ENCODE data around the gene GUCY2C.

GUCY2C gene

DNA sequence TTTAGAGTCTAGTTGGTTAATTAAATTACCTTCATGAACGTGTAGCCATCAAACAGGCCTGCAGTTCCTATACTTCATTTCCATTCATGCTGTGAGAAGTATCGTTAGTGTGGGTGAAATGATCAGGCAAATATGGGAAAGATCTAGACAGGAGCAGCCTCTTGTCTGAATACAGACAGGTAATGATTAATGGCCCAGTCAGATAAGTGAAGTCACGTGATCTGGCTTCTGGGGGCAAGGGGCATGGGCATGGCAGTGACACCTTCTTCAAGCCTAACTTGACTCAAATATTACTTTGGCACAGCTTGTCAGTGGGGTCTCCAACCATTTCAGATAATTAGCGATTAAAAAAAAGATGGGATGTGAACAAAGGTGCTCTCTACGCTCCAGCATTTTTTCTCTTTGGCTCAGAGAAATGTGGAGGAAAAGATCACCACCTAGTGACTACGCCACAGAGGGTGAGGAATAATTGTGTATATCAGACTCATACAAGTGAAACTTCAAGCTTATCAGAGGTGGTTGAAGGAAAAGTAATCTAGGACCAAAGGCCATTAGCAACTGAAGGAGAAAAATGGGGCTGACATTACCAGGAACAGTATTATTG, 17.8 kb downstream of the GUCY2C start:
- Histone ChIP-seq H3K9me3 (ENCODE audit: insufficient read depth, low read depth, low read length) (no peaks in the 10 kb centered on the region), H3K79me2 (ENCODE audit: control insufficient read depth, insufficient read depth, low read length, poor library complexity) (no peaks in the 10 kb centered on the region), H2AFZ (ENCODE audit: insufficient read depth, low read length, poor library complexity) (no peak overlapping the region), H3K27me3 (ENCODE audit: insufficient read depth, low read length) (no peaks in the 10 kb centered on the region), H3K18ac (ENCODE audit: low read length) (no peak overlapping the region), H3K4me1 (ENCODE audit: control insufficient read depth in 1 of 2, insufficient read depth in 2 of 2, low read length in 2 of 2) (no peaks in the 10 kb centered on the region), H4K91ac (ENCODE audit: low read depth, low read length) (no peak overlapping the region), H4K8ac (ENCODE audit: low read depth, low read length) (no peak overlapping the region), H3K4me3 (ENCODE audit: low read depth, low read length) (no peak overlapping the region), H3K79me1 (ENCODE audit: low read length) (no peaks in the 10 kb centered on the region), H3K27ac (ENCODE audit: low read depth, low read length) (no peak overlapping the region), H3K23ac (ENCODE audit: low read length) (no peak overlapping the region), H3K4ac (ENCODE audit: low read depth, low read length) (no peak overlapping the region), H2BK120ac (ENCODE audit: insufficient read depth, low read length, poor library complexity) (no peak overlapping the region), H3K14ac (ENCODE audit: low read length) (no peak overlapping the region), H3K4me2 (ENCODE audit: low read length) (no peak overlapping the region), H3K9ac (ENCODE audit: low read length) (no peak overlapping the region), H4K12ac (ENCODE audit: low read depth, low read length) (no peak overlapping the region), H2BK12ac (ENCODE audit: low read length) (no peak overlapping the region), H2AK5ac (ENCODE audit: low read length) (no peak overlapping the region), H3K36me3 (ENCODE audit: control insufficient read depth in 1 of 2, insufficient read depth in 2 of 2, low read length in 2 of 2) (no peaks in the 10 kb centered on the region), H2BK5ac (ENCODE audit: low read depth, low read length, poor library complexity) (no peak overlapping the region)
- no CpG with 5 or more reads among the region's 6 CpGs for WGBS (ENCODE audit: extremely low coverage, insufficient coverage, insufficient read length)
- no peak for DNase-seq

DNA sequence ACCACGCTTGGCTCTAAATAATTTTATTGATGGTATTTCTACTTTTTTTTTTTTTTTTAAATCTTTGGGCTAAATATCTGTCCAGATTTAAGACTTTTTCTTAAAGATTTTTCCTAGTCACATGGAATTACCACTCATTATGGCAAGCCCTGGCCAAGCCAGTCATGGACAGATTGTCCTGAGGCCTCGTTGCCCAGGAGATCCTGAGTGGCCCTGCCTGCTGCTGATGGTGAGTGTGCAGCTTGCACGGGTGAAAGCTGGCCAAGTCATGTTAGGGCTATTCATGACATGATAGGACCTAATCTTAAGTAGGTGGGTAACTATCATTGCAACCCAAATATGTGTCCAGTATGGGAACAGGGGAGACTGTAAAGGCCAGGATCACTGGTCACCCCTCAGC, 27.8 kb downstream of the GUCY2C start:
- no peak overlapping the region for H2BK120ac ChIP-seq (ENCODE audit: insufficient read depth, low read length, poor library complexity)
- WGBS (ENCODE audit: extremely low coverage, insufficient coverage, insufficient read length) = no CpG with 5 or more reads among the region's 3 CpGs

DNA sequence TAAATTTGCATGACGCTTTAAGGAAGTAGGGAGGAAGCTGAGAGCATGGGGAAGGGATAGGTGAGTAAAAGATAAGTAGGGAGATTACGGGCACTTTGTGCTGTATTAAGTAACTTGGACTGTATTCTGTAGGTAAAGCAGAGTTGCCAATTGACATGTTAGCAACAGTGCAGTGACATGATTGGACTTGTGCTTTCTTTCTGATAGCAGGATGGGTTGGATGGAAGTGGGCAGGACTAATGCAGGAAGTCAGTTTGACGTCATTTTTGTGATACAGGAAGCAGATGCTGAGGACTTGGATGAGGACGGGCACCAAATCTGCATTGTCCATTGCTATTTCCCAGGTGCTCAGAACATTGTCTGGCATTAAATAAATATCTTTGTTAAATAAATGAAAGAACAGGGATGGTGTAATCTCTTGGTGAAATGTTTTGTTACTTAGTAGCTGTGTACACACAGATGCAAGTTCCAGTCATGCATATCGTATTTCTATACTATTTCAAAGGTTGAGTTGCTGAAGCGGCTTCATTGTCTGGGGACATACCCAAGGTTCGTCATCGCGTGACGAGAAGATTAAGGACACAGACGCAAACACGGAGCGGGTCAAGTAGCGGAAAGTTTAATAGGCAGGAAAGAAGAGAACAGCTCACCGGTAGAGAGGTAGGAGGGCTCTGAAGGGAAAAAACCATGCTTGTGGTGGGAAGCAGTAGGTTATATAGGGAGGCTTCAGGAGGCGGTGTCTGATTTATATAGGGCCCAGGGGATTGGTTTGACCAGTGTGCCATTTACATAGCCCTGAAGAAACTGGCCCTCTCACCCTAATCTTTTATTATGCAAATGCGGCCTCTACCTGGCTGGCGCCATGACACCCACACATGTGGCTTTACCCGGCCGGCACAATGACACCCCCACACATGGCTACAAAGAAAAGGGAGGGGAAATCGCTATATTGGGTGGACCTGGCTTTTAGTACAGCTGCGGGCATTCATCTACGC, 30.7 kb downstream of the GUCY2C start:
- no CpG with 5 or more reads among the region's 23 CpGs for WGBS (ENCODE audit: extremely low coverage, insufficient coverage, insufficient read length)
- Histone ChIP-seq H3K9me3 (ENCODE audit: insufficient read depth, low read depth, low read length) (no peaks in the 10 kb centered on the region), H2BK12ac (ENCODE audit: low read length) (no peak overlapping the region), H3K23ac (ENCODE audit: low read length) (no peak overlapping the region), H3K18ac (ENCODE audit: low read length) (no peak overlapping the region), H2BK120ac (ENCODE audit: insufficient read depth, low read length, poor library complexity) (no peak overlapping the region), H3K79me1 (ENCODE audit: low read length) (no peaks in the 10 kb centered on the region), H3K9ac (ENCODE audit: low read length) (no peak overlapping the region), H3K27ac (ENCODE audit: low read depth, low read length) (no peak overlapping the region), H4K12ac (ENCODE audit: low read depth, low read length) (no peak overlapping the region), H3K79me2 (ENCODE audit: control insufficient read depth, insufficient read depth, low read length, poor library complexity) (no peaks in the 10 kb centered on the region), H2AK5ac (ENCODE audit: low read length) (no peak overlapping the region), H2BK5ac (ENCODE audit: low read depth, low read length, poor library complexity) (no peak overlapping the region), H3K4me1 (ENCODE audit: control insufficient read depth in 1 of 2, insufficient read depth in 2 of 2, low read length in 2 of 2) (no peaks in the 10 kb centered on the region), H3K4ac (ENCODE audit: low read depth, low read length) (no peak overlapping the region), H3K27me3 (ENCODE audit: insufficient read depth, low read length) (no peaks in the 10 kb centered on the region), H4K8ac (ENCODE audit: low read depth, low read length) (no peak overlapping the region), H3K14ac (ENCODE audit: low read length) (no peak overlapping the region), H2AFZ (ENCODE audit: insufficient read depth, low read length, poor library complexity) (no peak overlapping the region), H3K4me2 (ENCODE audit: low read length) (no peak overlapping the region), H3K4me3 (ENCODE audit: low read depth, low read length) (no peak overlapping the region), H3K36me3 (ENCODE audit: control insufficient read depth in 1 of 2, insufficient read depth in 2 of 2, low read length in 2 of 2) (no peaks in the 10 kb centered on the region), H4K91ac (ENCODE audit: low read depth, low read length) (no peak overlapping the region)
- peak; percentile 3 to 52 for DNase-seq

More for the DNA sequence above, 27.8 kb downstream of the GUCY2C start:
- no peak overlapping the region for H2AFZ ChIP-seq (ENCODE audit: insufficient read depth, low read length, poor library complexity)
- H2BK12ac ChIP-seq (ENCODE audit: low read length) = no peak overlapping the region
- H3K79me1 ChIP-seq (ENCODE audit: low read length) = no peaks in the 10 kb centered on the region
- H3K9ac ChIP-seq (ENCODE audit: low read length) = no peak overlapping the region
- H3K14ac ChIP-seq (ENCODE audit: low read length) = no peak overlapping the region
- no peaks in the 10 kb centered on the region for H3K27me3 ChIP-seq (ENCODE audit: insufficient read depth, low read length)
- no peak overlapping the region for H3K4me2 ChIP-seq (ENCODE audit: low read length)
- H4K91ac ChIP-seq (ENCODE audit: low read depth, low read length) = no peak overlapping the region
- H3K4me1 ChIP-seq (ENCODE audit: control insufficient read depth in 1 of 2, insufficient read depth in 2 of 2, low read length in 2 of 2) = no peaks in the 10 kb centered on the region
- no peak overlapping the region for H3K27ac ChIP-seq (ENCODE audit: low read depth, low read length)
- no peak overlapping the region for H2AK5ac ChIP-seq (ENCODE audit: low read length)
- DNase-seq = no peak
- no peak overlapping the region for H4K8ac ChIP-seq (ENCODE audit: low read depth, low read length)
- H3K23ac ChIP-seq (ENCODE audit: low read length) = no peak overlapping the region
- H3K4me3 ChIP-seq (ENCODE audit: low read depth, low read length) = no peak overlapping the region
- H3K18ac ChIP-seq (ENCODE audit: low read length) = no peak overlapping the region
- H3K36me3 ChIP-seq (ENCODE audit: control insufficient read depth in 1 of 2, insufficient read depth in 2 of 2, low read length in 2 of 2) = no peaks in the 10 kb centered on the region
- H4K12ac ChIP-seq (ENCODE audit: low read depth, low read length) = no peak overlapping the region
- no peaks in the 10 kb centered on the region for H3K79me2 ChIP-seq (ENCODE audit: control insufficient read depth, insufficient read depth, low read length, poor library complexity)
- no peak overlapping the region for H3K4ac ChIP-seq (ENCODE audit: low read depth, low read length)
- no peak overlapping the region for H2BK5ac ChIP-seq (ENCODE audit: low read depth, low read length, poor library complexity)
- no peaks in the 10 kb centered on the region for H3K9me3 ChIP-seq (ENCODE audit: insufficient read depth, low read depth, low read length)

DNA sequence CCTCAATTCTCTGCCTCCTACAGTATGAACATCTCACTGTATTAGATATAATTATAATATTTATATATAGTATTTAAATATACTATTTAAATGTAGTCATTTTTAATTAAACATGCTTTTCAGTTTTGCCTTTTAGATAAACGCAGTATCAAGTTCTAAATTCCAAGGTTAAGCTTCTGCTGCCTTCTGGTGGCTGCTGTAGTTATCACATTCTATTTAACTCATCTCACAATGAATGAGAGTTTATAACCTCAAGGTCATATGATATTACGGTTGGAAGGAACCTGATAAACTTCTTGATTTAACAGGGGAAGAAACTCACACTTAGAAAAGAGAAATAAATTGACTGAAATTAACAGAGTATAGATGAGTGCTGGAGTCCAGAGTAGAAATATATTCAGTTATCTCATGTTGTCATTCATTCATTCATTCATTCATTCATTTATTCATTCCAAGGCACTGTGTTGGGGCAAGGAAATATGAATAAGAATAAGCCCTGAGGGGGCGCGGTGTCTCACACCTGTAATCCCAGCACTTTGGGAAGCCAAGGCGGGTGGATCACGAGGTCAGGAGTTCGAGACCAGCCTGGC, 31.9 kb downstream of the GUCY2C start:
- H3K4me1 ChIP-seq (ENCODE audit: control insufficient read depth in 1 of 2, insufficient read depth in 2 of 2, low read length in 2 of 2) = no peaks in the 10 kb centered on the region
- H3K4me2 ChIP-seq (ENCODE audit: low read length) = no peak overlapping the region
- no peak overlapping the region for H2BK12ac ChIP-seq (ENCODE audit: low read length)
- no peaks in the 10 kb centered on the region for H3K36me3 ChIP-seq (ENCODE audit: control insufficient read depth in 1 of 2, insufficient read depth in 2 of 2, low read length in 2 of 2)
- no peak overlapping the region for H3K27ac ChIP-seq (ENCODE audit: low read depth, low read length)
- DNase-seq = peak; percentile 4 to 66
- H3K9ac ChIP-seq (ENCODE audit: low read length) = no peak overlapping the region
- no peak overlapping the region for H4K91ac ChIP-seq (ENCODE audit: low read depth, low read length)
- no peaks in the 10 kb centered on the region for H3K9me3 ChIP-seq (ENCODE audit: insufficient read depth, low read depth, low read length)
- H2BK120ac ChIP-seq (ENCODE audit: insufficient read depth, low read length, poor library complexity) = no peak overlapping the region
- H3K4me3 ChIP-seq (ENCODE audit: low read depth, low read length) = no peak overlapping the region
- H2AK5ac ChIP-seq (ENCODE audit: low read length) = no peak overlapping the region
- no peak overlapping the region for H3K4ac ChIP-seq (ENCODE audit: low read depth, low read length)
- H2BK5ac ChIP-seq (ENCODE audit: low read depth, low read length, poor library complexity) = no peak overlapping the region
- no peak overlapping the region for H3K18ac ChIP-seq (ENCODE audit: low read length)
- H3K79me2 ChIP-seq (ENCODE audit: control insufficient read depth, insufficient read depth, low read length, poor library complexity) = no peaks in the 10 kb centered on the region
- H3K23ac ChIP-seq (ENCODE audit: low read length) = no peak overlapping the region
- no peak overlapping the region for H3K14ac ChIP-seq (ENCODE audit: low read length)
- no CpG with 5 or more reads among the region's 7 CpGs for WGBS (ENCODE audit: extremely low coverage, insufficient coverage, insufficient read length)
- no peaks in the 10 kb centered on the region for H3K27me3 ChIP-seq (ENCODE audit: insufficient read depth, low read length)
- no peaks in the 10 kb centered on the region for H3K79me1 ChIP-seq (ENCODE audit: low read length)
- H4K8ac ChIP-seq (ENCODE audit: low read depth, low read length) = no peak overlapping the region
- H4K12ac ChIP-seq (ENCODE audit: low read depth, low read length) = no peak overlapping the region
- no peak overlapping the region for H2AFZ ChIP-seq (ENCODE audit: insufficient read depth, low read length, poor library complexity)

Measured in trophoblast cell (in vitro differentiated cells and primary cell).